Calu3 (cell line): Measurements from ENCODE around the gene NHSL1. TPM values are rescaled to one million over a fixed set of nuclear protein-coding genes. Genes with fewer than 3 reads are reported as not detected.

Experiments used
- BruUV-seq: library from RNA; stranded (reverse); fragments of 400-500 nt; replicated peaks from 2 replicates; lab custom pipeline; 2021; lab: Mats Ljungman, UMichigan
- CTCF ChIA-PET: fragments of 300-600 bp; sonication (Branson Sonifier 250); formaldehyde crosslinking; loops from one replicate; lab custom pipeline; 2022; ENCODE audit warnings: antibody characterized with exemption; lab: Charles Lee
- DNase-seq: peaks from one replicate; pipeline ENCODE4 v3.0.0; 2022
- H3K27ac Mint-ChIP-seq: one replicate; pipeline ENCODE4 v1.8.0; 2022; ENCODE audit warnings: mixed read lengths; ENCODE audit not compliant: unreplicated experiment
- H3K27me3 Mint-ChIP-seq: one replicate; pipeline ENCODE4 v1.8.0; 2022; ENCODE audit warnings: mixed read lengths; ENCODE audit not compliant: unreplicated experiment
- H3K36me3 Mint-ChIP-seq: one replicate; pipeline ENCODE4 v1.8.0; 2022; ENCODE audit warnings: mild to moderate bottlenecking, moderate library complexity, mixed read lengths; ENCODE audit not compliant: insufficient read depth, unreplicated experiment
- H3K4me1 Mint-ChIP-seq: one replicate; pipeline ENCODE4 v1.8.0; 2022; ENCODE audit warnings: mild to moderate bottlenecking, low read depth, mixed read lengths; ENCODE audit not compliant: unreplicated experiment
- H3K4me3 Mint-ChIP-seq: one replicate; pipeline ENCODE4 v1.8.0; 2022; ENCODE audit warnings: mild to moderate bottlenecking, low read depth, moderate library complexity, mixed read lengths; ENCODE audit not compliant: unreplicated experiment
- H3K9me3 Mint-ChIP-seq: one replicate; pipeline ENCODE4 v1.8.0; 2022; ENCODE audit warnings: low read depth, mixed read lengths; ENCODE audit not compliant: unreplicated experiment
- intact Hi-C: fragments of 100-400 bp; cut with micrococcal nuclease; formaldehyde crosslinking; loops from one replicate; pipeline ENCODE4 v1.10.0; 2022; ENCODE audit not compliant: unreplicated experiment
- total RNA-seq: library from RNA; stranded (reverse); gene quantifications from 2 replicates; pipeline ENCODE4 v1.2.3, GENCODE V29; 2022
- TF ChIP-seq, protein P1 (sequence below): fragments of 200-600 bp; IDR thresholded peaks from one replicate; pipeline ENCODE4 v1.8.0; 2022; ENCODE audit warnings: antibody characterized with exemption; ENCODE audit not compliant: unreplicated experiment

The NHSL1 gene
- total RNA-seq, 1 experiment from 2014 or later, result 26.6 TPM

DNA sequence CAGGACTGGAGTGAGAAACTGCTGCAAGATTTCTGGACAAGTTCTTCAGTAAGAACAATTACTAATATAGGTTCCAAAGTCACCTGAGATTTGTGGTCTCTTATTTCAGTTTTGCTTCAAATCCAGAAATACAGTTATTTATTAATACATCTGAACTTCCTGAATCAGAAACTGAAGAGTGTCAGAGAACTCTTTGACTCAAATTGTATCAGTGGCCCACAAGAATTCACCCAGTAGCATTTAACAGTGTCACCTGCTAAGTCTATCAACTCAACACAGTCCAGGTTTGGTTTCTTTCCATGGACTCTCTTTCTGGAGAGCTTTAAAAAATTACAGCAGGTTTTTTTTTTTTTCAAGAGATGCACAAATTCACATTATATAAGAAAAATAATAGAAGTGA lies 18.8 kb upstream of the NHSL1 start:
- intact Hi-C loops, result no loop called here
- Mint-ChIP-seq H3K27ac (no peak overlapping the region), H3K9me3 (no peaks in the 10 kb centered on the region), H3K4me1 (no peaks in the 10 kb centered on the region), H3K4me3 (no peak overlapping the region), H3K36me3 (no peaks in the 10 kb centered on the region), H3K27me3 (no peaks in the 10 kb centered on the region)
- CTCF ChIA-PET, result interaction anchor here (1.1 kb wide), 1 partner anchor 63 kb away, joined by 6 read pairs; no protein-coding TSS in a partner anchor
- DNase-seq, result no peak
- no TSS peak for BruUV-seq
- TF ChIP-seq, protein P1, sequence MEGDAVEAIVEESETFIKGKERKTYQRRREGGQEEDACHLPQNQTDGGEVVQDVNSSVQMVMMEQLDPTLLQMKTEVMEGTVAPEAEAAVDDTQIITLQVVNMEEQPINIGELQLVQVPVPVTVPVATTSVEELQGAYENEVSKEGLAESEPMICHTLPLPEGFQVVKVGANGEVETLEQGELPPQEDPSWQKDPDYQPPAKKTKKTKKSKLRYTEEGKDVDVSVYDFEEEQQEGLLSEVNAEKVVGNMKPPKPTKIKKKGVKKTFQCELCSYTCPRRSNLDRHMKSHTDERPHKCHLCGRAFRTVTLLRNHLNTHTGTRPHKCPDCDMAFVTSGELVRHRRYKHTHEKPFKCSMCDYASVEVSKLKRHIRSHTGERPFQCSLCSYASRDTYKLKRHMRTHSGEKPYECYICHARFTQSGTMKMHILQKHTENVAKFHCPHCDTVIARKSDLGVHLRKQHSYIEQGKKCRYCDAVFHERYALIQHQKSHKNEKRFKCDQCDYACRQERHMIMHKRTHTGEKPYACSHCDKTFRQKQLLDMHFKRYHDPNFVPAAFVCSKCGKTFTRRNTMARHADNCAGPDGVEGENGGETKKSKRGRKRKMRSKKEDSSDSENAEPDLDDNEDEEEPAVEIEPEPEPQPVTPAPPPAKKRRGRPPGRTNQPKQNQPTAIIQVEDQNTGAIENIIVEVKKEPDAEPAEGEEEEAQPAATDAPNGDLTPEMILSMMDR, result no peak

DNA sequence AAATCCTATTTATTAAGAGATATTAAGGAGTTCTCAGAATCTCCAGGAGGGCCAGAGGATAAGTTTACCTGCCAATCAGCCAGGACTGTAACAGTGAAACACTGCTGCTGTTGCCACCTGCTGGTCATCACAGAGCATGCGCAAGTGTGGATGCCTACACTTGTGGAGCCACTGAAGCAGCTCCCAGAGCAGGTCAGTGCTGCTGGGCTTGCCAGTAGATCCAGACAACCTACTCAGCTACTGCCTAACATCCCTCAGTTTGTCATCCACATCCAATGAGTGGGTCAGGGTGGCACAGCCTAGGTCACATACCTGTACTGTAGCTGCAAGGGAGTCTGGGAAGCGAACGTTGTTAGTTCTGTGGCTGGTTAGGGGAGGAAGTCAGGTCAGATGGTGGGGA lies 18.3 kb upstream of the NHSL1 start:
- Mint-ChIP-seq H3K27ac (no peak overlapping the region), H3K36me3 (no peaks in the 10 kb centered on the region), H3K27me3 (no peaks in the 10 kb centered on the region), H3K4me1 (no peaks in the 10 kb centered on the region), H3K4me3 (no peak overlapping the region), H3K9me3 (no peaks in the 10 kb centered on the region)
- CTCF ChIA-PET, result interaction anchor here (1.1 kb wide), 1 partner anchor 62 kb away, joined by 6 read pairs; no protein-coding TSS in a partner anchor
- no TSS peak for BruUV-seq
- intact Hi-C loops, result no loop called here
- peak; percentile 40 for DNase-seq
- TF ChIP-seq, protein P1, result peak; percentile 38

DNA sequence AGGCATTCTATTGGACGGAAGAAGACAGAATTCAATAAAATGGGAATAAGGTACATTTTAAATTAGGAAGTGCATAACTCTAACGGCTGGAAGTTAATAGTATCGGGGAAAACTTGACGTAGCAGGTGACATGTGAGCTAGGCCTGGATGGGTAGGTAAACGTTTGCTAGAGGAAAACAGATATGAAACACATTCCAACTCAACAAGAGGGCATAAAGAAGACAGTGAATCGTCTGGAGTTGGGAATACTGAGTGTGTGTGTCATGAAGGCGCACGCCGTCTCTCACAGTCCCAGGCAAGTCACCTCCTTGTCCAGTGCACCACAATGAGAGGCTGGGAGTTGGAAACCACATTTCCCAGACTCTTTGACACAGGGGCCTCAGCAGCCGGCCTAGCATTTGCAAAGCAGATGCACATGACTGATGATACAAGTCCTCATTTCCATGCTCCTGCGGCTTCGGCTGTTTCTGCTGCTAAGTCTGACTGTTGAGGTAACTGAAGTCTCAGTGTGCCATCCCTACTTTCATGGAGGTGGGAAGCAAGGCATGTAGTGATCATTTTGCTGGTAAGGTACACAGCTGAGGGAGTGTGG lies 16.5 kb upstream of the NHSL1 start:
- TF ChIP-seq, protein P1, result no peak
- Mint-ChIP-seq H3K27ac (no peak overlapping the region), H3K4me1 (no peaks in the 10 kb centered on the region), H3K27me3 (no peaks in the 10 kb centered on the region), H3K9me3 (no peaks in the 10 kb centered on the region), H3K36me3 (no peaks in the 10 kb centered on the region), H3K4me3 (no peak overlapping the region)
- no peak for DNase-seq
- no TSS peak for BruUV-seq
- intact Hi-C loops, result no loop called here
- CTCF ChIA-PET, result no interaction called here

DNA sequence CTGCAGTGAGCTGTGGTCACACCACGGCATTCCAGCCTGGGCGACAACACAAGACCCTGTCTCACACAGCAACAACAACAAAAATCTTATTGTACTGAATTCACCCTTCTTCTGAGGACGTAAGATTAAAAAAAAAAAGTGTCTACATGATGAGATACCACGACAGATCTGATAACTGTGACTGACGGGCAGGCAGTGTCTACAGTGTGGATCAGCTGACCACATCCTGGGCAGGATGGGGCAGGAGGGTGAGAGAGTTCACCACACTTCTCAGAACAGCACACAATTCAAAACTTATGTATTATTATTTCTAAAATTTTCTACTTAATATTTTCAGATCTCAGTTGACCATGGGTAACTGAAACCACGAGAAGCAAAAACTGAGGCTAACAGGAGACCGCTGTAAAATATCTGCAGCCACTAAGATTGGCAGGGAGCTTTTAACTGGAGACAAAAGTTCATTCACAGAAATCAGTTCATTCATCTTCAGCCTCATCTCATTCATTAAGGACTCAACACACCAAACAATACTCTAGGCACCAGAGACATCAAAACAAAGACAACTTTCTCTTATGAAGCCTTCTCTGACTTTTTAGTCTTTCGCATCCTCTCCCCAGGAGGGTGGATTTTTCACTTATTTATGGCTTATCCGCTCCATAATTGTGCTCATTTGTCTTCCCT lies 15.7 kb upstream of the NHSL1 start:
- intact Hi-C loops, result no loop called here

More for the DNA sequence above, 15.7 kb upstream of the NHSL1 start:
- TF ChIP-seq, protein P1, result no peak
- BruUV-seq, result no TSS peak
- no peaks in the 10 kb centered on the region for H3K27me3 Mint-ChIP-seq
- H3K36me3 Mint-ChIP-seq, result no peaks in the 10 kb centered on the region
- no peak overlapping the region for H3K27ac Mint-ChIP-seq
- CTCF ChIA-PET, result no interaction called here
- H3K4me1 Mint-ChIP-seq, result no peaks in the 10 kb centered on the region
- H3K4me3 Mint-ChIP-seq, result no peak overlapping the region
- no peak for DNase-seq
- H3K9me3 Mint-ChIP-seq, result no peaks in the 10 kb centered on the region
